Neural progenitor cell (in vitro differentiated cells): ENCODE data around the gene ACOT13. TPM values are rescaled to one million over a fixed set of nuclear protein-coding genes. Genes with fewer than 3 reads are reported as not detected.
A peak's percentile ranks its signal among the peaks of the same experiment; 100 is the strongest.
"Not testable (repeated sequence)": the region's sequence is repeated elsewhere in the genome, so short reads cannot be mapped to it uniquely, and the experiment has no call there.

Experiments used
- DNase-seq: peaks from one replicate; pipeline ENCODE4 v3.0.0-alpha.2; 2016; ENCODE audit warnings: low spot score
- H2AFZ ChIP-seq: fragments of 200-600 bp; sonication (generic); replicated peaks from 2 replicates; pipeline ENCODE4 v1.6.1; 2016; ENCODE audit warnings: antibody characterized with exemption
- H3F3A ChIP-seq: fragments of 200-600 bp; sonication (generic); 2 replicates; pipeline ENCODE4 v1.6.1; 2016; ENCODE audit warnings: antibody characterized with exemption, low read depth
- H3K27ac ChIP-seq: fragments of 200-600 bp; sonication (generic); 2 replicates; pipeline ENCODE4 v1.5.1; 2016; ENCODE audit warnings: mild to moderate bottlenecking
- H3K27me3 ChIP-seq: fragments of 200-600 bp; sonication (generic); 2 replicates; pipeline ENCODE4 v1.6.1; 2016; ENCODE audit warnings: mild to moderate bottlenecking, moderate library complexity
- H3K36me3 ChIP-seq: fragments of 200-600 bp; sonication (generic); 2 replicates; pipeline ENCODE4 v1.5.1; 2016
- H3K4me1 ChIP-seq: fragments of 200-600 bp; sonication (generic); 2 replicates; pipeline ENCODE4 v1.6.1; 2016; ENCODE audit warnings: mixed run types
- H3K4me2 ChIP-seq: fragments of 200-600 bp; sonication (generic); 2 replicates; pipeline ENCODE4 v1.6.1; 2016
- H3K4me3 ChIP-seq: fragments of 200-600 bp; sonication (generic); 2 replicates; pipeline ENCODE4 v1.5.1; 2016
- H3K79me2 ChIP-seq: fragments of 200-600 bp; sonication (generic); 2 replicates; pipeline ENCODE4 v1.6.1; 2016; ENCODE audit warnings: low read depth
- H3K9ac ChIP-seq: fragments of 200-600 bp; sonication (generic); 2 replicates; pipeline ENCODE4 v1.6.1; 2016
- H3K9me3 ChIP-seq: fragments of 200-600 bp; sonication (generic); 2 replicates; pipeline ENCODE4 v1.5.1; 2016; ENCODE audit warnings: low read depth
- H4K20me1 ChIP-seq: fragments of 200-600 bp; sonication (generic); 2 replicates; pipeline ENCODE4 v1.6.1; 2016; ENCODE audit warnings: low read depth
- H3K27ac Mint-ChIP-seq: 3 replicates; pipeline ENCODE4 v1.8.0; 2021; ENCODE audit warnings: mixed read lengths
- H3K27me3 Mint-ChIP-seq: 2 replicates; pipeline ENCODE4 v1.8.0; 2022; ENCODE audit warnings: low read depth, mild to moderate bottlenecking, inconsistent platforms, moderate library complexity, mixed read lengths; ENCODE audit not compliant: insufficient read depth
- H3K36me3 Mint-ChIP-seq: 3 replicates; pipeline ENCODE4 v1.8.0; 2021; ENCODE audit warnings: mixed read lengths
- H3K4me1 Mint-ChIP-seq: 3 replicates; pipeline ENCODE4 v1.8.0; 2021; ENCODE audit warnings: mixed read lengths
- H3K4me3 Mint-ChIP-seq: 3 replicates; pipeline ENCODE4 v1.8.0; 2021; ENCODE audit warnings: mild to moderate bottlenecking, moderate library complexity, mixed read lengths
- H3K9me3 Mint-ChIP-seq: 3 replicates; pipeline ENCODE4 v1.8.0; 2020; ENCODE audit warnings: mixed read lengths
- EZH2 ChIP-seq: fragments of 200-600 bp; sonication (generic); IDR thresholded peaks from 2 replicates; pipeline ENCODE4 v1.6.1; 2017; ENCODE audit warnings: antibody characterized with exemption, mild to moderate bottlenecking, moderate library complexity
- EZH2phosphoT487 ChIP-seq: fragments of 200-600 bp; sonication (generic); IDR thresholded peaks from 2 replicates; pipeline ENCODE4 v1.6.1; 2017; ENCODE audit warnings: antibody characterized with exemption
- total RNA-seq: library from RNA; depleted of rRNA; stranded (reverse); fragments of >200 nt; gene quantifications from 2 replicates; pipeline ENCODE4 v1.2.3, GENCODE V29; 2015; ENCODE audit warnings: low replicate concordance
- TF ChIP-seq, protein P1 (sequence below): fragments of 200-600 bp; sonication (generic); IDR thresholded peaks from 2 replicates; pipeline ENCODE4 v1.5.1; 2017; ENCODE audit warnings: antibody characterized with exemption, mild to moderate bottlenecking

Gene ACOT13
- total RNA-seq, 1 donor from 2014 or later, result 12.0 TPM

DNA sequence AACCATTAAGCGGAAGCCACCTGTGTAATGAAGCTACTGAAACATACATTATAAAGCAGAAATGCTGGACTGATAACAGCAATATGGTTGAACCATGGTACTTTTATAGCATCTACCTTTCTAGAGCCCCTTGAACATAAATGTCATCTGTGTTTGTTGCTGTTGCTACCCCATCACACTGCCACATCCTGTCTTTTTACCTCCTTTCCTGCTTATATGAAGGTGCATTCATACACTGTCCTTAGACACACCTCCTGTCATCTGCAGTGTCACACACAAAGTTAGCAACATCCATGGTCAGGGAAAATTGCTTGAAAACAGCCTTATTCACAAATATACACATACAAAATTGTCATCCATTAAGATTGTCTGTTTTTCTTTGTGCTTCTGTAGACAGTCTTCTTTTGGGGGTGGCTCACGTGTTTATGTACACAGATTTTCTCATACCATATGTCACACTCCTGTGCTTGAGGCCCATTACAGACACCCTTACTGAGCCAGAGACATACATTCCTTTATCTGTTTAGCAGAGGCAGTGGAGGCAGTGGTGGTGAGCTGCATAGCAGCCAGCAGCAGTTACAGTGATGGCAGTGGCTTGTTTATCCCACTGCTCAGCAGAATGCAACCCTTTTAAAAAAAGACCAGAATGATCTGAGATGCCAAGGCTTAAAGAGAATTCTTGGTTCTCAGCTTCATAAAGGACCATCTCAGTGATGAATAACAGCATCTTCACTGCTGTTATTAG lies 26.1 kb downstream of the ACOT13 start:
- H3K4me3 Mint-ChIP-seq, result no peak overlapping the region
- no peak for DNase-seq
- no peak overlapping the region for H2AFZ ChIP-seq
- no peaks in the 10 kb centered on the region for H3K27me3 Mint-ChIP-seq
- H3K36me3 Mint-ChIP-seq, result no peaks in the 10 kb centered on the region
- no peak overlapping the region for H3K9ac ChIP-seq
- TF ChIP-seq EZH2phosphoT487 (no peak), EZH2 (no peak)
- TF ChIP-seq, protein P1, sequence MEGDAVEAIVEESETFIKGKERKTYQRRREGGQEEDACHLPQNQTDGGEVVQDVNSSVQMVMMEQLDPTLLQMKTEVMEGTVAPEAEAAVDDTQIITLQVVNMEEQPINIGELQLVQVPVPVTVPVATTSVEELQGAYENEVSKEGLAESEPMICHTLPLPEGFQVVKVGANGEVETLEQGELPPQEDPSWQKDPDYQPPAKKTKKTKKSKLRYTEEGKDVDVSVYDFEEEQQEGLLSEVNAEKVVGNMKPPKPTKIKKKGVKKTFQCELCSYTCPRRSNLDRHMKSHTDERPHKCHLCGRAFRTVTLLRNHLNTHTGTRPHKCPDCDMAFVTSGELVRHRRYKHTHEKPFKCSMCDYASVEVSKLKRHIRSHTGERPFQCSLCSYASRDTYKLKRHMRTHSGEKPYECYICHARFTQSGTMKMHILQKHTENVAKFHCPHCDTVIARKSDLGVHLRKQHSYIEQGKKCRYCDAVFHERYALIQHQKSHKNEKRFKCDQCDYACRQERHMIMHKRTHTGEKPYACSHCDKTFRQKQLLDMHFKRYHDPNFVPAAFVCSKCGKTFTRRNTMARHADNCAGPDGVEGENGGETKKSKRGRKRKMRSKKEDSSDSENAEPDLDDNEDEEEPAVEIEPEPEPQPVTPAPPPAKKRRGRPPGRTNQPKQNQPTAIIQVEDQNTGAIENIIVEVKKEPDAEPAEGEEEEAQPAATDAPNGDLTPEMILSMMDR, result no peak
- no peaks in the 10 kb centered on the region for H3K9me3 Mint-ChIP-seq
- no peaks in the 10 kb centered on the region for H3F3A ChIP-seq
- no peak overlapping the region for H3K4me3 ChIP-seq
- no peaks in the 10 kb centered on the region for H3K36me3 ChIP-seq
- H3K27ac ChIP-seq, result no peak overlapping the region
- H3K27me3 ChIP-seq, result no peaks in the 10 kb centered on the region
- no peaks in the 10 kb centered on the region for H3K4me1 Mint-ChIP-seq
- no peaks in the 10 kb centered on the region for H3K9me3 ChIP-seq
- H3K4me1 ChIP-seq, result no peaks in the 10 kb centered on the region
- H3K27ac Mint-ChIP-seq, result no peak overlapping the region
- no peak overlapping the region for H3K4me2 ChIP-seq
- no peaks in the 10 kb centered on the region for H3K79me2 ChIP-seq
- no peaks in the 10 kb centered on the region for H4K20me1 ChIP-seq

GRCh38 chr6:24694198-24694597 lies 27.3 kb downstream of the ACOT13 start:
- no peaks in the 10 kb centered on the region for H3K27me3 Mint-ChIP-seq
- no peak overlapping the region for H3K27ac Mint-ChIP-seq
- no peaks in the 10 kb centered on the region for H3F3A ChIP-seq
- H3K79me2 ChIP-seq, result no peaks in the 10 kb centered on the region
- H3K27me3 ChIP-seq, result no peaks in the 10 kb centered on the region
- no peaks in the 10 kb centered on the region for H3K4me1 ChIP-seq
- no peaks in the 10 kb centered on the region for H3K36me3 ChIP-seq
- H3K4me3 ChIP-seq, result no peak overlapping the region
- H3K9me3 Mint-ChIP-seq, result no peaks in the 10 kb centered on the region
- H4K20me1 ChIP-seq, result no peaks in the 10 kb centered on the region
- no peaks in the 10 kb centered on the region for H3K9me3 ChIP-seq
- no peak for TF ChIP-seq EZH2
- TF ChIP-seq, protein P1, result no peak
- no peak for TF ChIP-seq EZH2phosphoT487
- no peak overlapping the region for H3K4me3 Mint-ChIP-seq
- H3K27ac ChIP-seq, result no peak overlapping the region
- peaks cover 3% of the 10 kb centered on the region for H3K36me3 Mint-ChIP-seq
- H3K4me2 ChIP-seq, result no peak overlapping the region
- no peaks in the 10 kb centered on the region for H3K4me1 Mint-ChIP-seq
- H2AFZ ChIP-seq, result no peak overlapping the region
- no peak overlapping the region for H3K9ac ChIP-seq
- no peak for DNase-seq

- H3K4me1 Mint-ChIP-seq, H3K27me3 ChIP-seq, H3K9ac ChIP-seq, H3F3A ChIP-seq, H3K9me3 Mint-ChIP-seq, H3K79me2 ChIP-seq, H3K4me1 ChIP-seq, H2AFZ ChIP-seq, H3K9me3 ChIP-seq, H4K20me1 ChIP-seq, H3K36me3 Mint-ChIP-seq, H3K4me3 Mint-ChIP-seq, H3K4me2 ChIP-seq, H3K27ac ChIP-seq, H3K36me3 ChIP-seq, H3K4me3 ChIP-seq, H3K27ac Mint-ChIP-seq, H3K27me3 Mint-ChIP-seq: not testable (repeated sequence)
- DNase-seq, result peak; percentile 45
- TF ChIP-seq, protein P1, result peak; percentile 62
These were observed 28.8 kb downstream of the ACOT13 start for GRCh38 chr6:24695635-24696034.
